ENCODE measurements around the gene COQ9.
"Not testable (repeated sequence)": the region's sequence is repeated elsewhere in the genome, so short reads cannot be mapped to it uniquely, and the experiment has no call there.

Gene COQ9

DNA sequence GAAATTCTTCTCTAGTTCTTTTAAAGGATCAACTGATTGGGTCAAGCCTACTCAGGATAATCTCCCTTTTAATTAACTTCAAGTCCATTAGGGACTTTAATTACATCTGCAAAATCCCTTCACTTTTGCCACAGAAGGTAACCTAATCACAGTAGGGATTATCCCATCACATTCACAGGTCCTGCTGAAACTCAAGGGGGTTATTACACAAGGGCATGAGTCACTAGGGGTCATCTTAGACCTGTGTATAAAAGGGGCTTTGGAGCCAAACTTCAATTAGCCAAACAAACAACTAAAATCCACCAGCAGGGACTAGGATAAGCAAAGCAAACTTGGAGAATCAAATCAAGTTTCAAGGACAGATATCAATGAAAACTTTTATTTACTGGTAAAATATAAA, 19.5 kb upstream of the COQ9 start:
- no peak for FAIRE-seq

GRCh38 chr16:57430955-57431354, 16.3 kb upstream of the COQ9 start:
- no peak for FAIRE-seq

DNA sequence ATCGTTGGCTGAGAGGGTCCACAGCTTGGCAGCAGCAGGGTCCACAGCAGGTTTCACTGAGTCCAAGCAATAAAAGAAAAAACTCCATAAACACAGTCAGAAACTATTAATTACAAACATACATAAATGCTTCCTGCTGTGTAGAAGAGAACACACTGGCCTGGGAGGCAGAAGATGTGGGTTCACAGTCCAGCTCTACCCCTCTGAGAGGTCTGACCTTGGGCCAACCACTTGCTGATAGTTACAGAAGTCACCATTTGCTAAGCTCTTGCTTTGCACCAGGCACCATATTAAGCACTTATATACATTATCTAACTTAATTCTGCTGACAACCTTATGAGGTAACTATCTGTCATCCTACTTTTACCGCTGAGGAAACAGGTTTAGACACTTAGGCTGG, 14.8 kb upstream of the COQ9 start:
- FAIRE-seq, result no peak

DNA sequence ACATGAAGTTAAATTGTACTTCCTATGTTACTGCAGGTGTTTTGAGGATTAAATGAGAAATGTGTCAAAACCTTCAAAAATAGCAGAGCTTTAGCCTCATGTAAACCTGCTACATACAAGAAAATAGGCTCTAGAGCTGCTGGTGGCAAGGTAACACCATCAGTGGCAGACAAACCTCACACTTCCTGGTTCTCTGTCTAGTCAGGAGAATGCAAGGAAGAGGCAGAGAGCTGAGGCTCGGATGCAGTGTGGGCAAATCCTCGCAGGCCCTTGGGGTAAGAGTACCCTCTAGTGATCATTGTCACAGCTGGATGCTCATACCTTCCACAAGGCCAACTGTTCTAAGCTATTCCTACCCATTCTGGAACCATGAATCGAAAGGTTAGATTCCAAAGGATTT, 14.3 kb upstream of the COQ9 start:
- FAIRE-seq, result no peak

- FAIRE-seq, result no peak
Measured at GRCh38 chr16:57434003-57434402, 13.3 kb upstream of the COQ9 start.

DNA sequence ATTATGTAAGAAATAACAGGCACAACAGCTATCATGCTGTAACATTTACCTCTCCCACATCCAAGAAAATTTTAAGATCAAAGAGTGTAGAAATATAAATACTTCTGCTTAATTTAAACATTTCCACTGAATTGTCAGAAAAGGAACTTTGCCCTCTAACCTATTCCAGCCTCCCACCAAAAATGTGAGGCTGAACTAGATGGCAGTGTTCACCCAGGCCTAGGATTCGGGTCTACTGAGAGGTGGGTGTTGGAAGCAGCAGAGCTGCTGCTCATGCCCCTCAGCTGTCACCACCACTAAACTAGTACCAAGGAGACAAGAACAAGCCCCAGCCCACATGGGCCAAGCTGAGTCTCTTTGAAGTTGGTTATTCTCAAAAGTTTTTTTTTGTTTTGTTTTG, 11.4 kb upstream of the COQ9 start:
- no peak for FAIRE-seq

DNA sequence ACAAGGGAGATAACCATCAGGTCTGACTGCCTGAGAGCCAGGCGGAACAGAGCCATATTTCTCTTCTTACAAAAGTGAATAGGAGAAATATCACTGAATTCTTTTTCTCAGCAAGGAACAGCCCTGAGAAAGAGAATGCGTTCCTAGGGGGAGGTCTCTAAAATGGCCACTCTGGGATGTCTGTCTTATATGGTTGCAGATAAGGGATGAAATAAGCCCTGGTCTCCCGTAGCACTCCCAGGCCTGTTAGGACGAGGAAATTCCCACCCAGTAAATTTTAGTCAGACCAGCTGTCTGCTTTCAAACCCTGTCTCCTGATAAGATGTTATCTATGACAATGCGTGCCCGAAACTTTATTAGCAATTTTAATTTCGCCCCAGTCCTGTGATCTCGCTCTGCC, 7.3 kb upstream of the COQ9 start:
- not testable (repeated sequence) for FAIRE-seq

GRCh38 chr16:57440551-57440950, 6.7 kb upstream of the COQ9 start:
- FAIRE-seq, result not testable (repeated sequence)

DNA sequence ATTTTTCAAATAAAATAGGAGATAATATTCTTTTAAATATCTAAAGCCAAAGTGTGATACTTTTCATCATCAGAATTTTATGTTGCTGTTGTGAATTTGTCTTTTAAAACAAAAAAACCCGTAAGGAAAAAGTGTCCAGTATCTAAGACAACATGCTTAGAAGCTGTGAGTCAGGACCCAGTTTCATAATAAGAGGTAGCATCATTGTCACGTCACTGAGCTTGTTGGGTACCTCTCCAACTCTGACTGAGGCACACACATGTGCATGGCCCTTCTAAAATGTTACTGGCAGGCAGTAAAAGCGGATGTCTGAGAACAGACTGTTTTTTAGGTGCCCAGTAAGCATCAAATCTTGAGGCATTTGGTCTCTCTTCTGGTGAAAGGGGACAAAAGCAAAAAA, 2.6 kb upstream of the COQ9 start:
- no peak for FAIRE-seq

GRCh38 chr16:57445510-57445909, 1.8 kb upstream of the COQ9 start:
- FAIRE-seq, result no peak

GRCh38 chr16:57446531-57447185, 621 bp upstream of the COQ9 start:
- no peak for FAIRE-seq

- no peak for FAIRE-seq
Measured at GRCh38 chr16:57452021-57452420, 4.7 kb downstream of the COQ9 start.

DNA sequence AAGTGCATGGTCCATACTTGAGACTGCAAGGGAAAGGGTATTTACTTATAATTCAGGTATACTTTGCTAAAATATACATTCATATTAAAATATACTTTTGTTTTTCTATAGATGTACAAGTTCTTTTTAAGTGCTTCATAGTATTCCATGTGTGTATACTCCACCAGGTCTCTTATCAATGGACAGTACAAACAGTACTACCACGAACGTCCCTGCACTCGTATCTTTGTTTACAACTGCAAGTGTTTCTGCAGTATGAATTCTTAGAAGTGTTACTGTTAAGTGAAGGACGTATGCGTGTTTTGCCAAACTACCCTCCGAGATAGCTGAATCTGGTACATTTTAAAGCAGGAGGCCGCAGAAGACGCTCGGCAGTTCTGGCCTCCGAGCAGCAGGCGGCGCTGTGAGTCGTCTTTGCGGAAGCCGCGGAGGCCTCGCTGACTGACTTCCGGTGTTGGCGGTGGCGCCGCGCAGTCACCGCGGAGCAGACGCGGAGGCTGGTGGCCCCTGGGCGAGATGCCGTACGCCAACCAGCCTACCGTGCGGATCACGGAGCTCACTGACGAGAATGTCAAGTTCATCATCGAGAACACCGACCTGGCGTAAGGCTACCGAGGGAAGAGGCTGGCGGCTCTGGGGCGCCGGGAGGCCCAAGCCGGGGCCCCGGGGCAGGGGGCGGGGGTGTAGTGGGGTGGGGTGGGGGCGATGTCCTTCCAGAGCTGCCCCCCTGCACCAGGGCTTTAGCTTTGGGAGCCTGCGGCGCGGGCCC, 15.1 kb downstream of the COQ9 start, which contains the start of gene POLR2C:
Gene POLR2C, plus strand, starts transcription at position 471 of the 769 bp plus-strand sequence. Its CDS starts 46 bp downstream, at position 517.
- FAIRE-seq, result no peak

- no peak for FAIRE-seq
Measured at GRCh38 chr16:57462978-57463362, 15.7 kb downstream of the COQ9 start.

- no peak for FAIRE-seq
Measured at GRCh38 chr16:57464523-57464922, 17.2 kb downstream of the COQ9 start.

DNA sequence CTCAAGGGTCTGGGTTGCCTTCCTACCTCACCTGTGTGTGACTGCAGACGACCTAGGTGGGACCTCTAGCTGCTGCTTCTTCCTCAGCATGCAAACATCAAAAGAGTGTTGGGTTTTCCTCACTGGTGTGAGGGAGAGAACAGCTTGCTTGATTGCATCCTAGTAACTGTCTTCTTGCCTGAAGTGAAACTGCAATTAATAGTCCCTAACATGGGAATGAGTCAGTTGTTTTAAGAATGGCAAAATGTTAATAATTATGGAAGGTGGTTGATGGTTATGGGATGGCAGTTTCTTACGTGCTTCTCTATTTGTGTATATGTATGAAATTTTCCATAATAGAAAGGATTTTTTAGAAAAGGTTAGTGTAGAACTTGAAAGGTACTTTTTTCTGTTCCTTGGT, 21.1 kb downstream of the COQ9 start:
- FAIRE-seq, result no peak

DNA sequence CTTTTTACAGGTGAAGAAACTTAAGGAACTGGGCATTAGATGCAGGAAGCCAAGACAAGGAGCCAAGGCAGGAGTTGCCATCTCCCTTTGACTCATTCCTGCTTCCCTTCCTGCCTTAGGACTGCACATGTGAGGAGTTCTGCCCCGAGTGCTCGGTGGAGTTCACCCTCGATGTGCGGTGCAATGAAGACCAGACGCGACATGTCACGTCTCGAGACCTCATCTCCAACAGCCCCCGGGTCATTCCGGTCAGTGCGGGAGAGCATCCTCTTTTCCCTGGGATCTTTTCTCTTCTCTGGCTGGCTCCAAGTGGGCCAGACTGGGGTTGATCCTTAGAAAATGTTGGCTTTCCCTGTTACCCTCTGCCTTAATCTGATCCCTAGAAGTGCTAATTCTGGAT, 21.8 kb downstream of the COQ9 start:
- FAIRE-seq, result no peak

- no peak for FAIRE-seq
Measured at GRCh38 chr16:57469917-57470470, 22.7 kb downstream of the COQ9 start.

- FAIRE-seq, result no peak
Measured at GRCh38 chr16:57470711-57471110, 23.4 kb downstream of the COQ9 start.

GRCh38 chr16:57471209-57471608, 23.9 kb downstream of the COQ9 start:
- no peak for FAIRE-seq

GRCh38 chr16:57471852-57472664, 24.8 kb downstream of the COQ9 start:
- no peak for FAIRE-seq

DNA sequence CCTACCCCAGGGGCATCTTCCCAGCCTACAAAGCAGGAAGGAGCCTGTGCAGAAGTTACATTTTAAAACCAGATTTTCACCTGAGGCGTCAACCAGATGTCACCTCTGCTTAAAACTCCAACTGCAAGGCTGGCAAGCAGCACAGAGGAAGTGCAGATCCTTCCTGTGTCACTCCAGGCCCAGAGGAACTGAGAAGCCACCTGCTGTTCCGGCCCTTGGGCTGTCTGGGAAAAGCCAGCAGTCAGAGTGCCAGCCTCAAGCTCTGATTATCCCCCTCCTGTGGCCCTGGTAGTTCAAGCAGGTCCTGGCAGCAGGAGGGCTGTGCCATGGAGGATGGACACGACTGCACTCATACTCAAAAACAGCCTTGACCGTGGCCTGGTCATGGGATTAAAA, 25.4 kb downstream of the COQ9 start:
- no peak for FAIRE-seq

- no peak for FAIRE-seq
Measured at GRCh38 chr16:57473176-57473840, 26.0 kb downstream of the COQ9 start.
